BJ (cell line): ENCODE results near the gene AKAP6. TPM values are rescaled to one million over a fixed set of nuclear protein-coding genes. Genes with fewer than 3 reads are reported as not detected.
A peak's percentile ranks its signal among the peaks of the same experiment; 100 is the strongest.

Experiments used
- CTCF ChIA-PET: fragments of 350-600 bp; formaldehyde crosslinking; extraction: SDS; loops from one replicate; lab custom pipeline; 2021; ENCODE audit warnings: antibody characterized with exemption, inconsistent platforms; lab: Yijun Ruan, JAX
- POLR2A ChIA-PET: fragments of 300-600 bp; sonication (Branson Sonifier 250); formaldehyde crosslinking; extraction: SDS; loops from one replicate; lab custom pipeline; 2021; ENCODE audit warnings: antibody characterized with exemption; lab: Charles Lee
- DNase-seq: peaks from one replicate; pipeline ENCODE4 v3.0.0-alpha.2; 2011; ENCODE audit warnings: low read depth
- H3K27me3 ChIP-seq: 2 replicates; pipeline ENCODE4 v1.6.0; 2011; ENCODE audit warnings: low read length; ENCODE audit not compliant: control insufficient read depth, insufficient read depth
- H3K36me3 ChIP-seq: 2 replicates; pipeline ENCODE4 v1.5.1; 2011; ENCODE audit warnings: low read length; ENCODE audit not compliant: control insufficient read depth, insufficient read depth
- H3K4me3 ChIP-seq: 2 replicates; pipeline ENCODE4 v1.5.1; 2011; ENCODE audit warnings: low read depth, mild to moderate bottlenecking, control low read depth, low read length
- CTCF ChIP-seq: IDR thresholded peaks from 2 replicates; pipeline ENCODE4 v1.5.1; 2011; ENCODE audit warnings: low read depth, mild to moderate bottlenecking, control low read depth, inconsistent platforms, low read length, moderate library complexity; ENCODE audit not compliant: insufficient read depth
- polyA plus RNA-seq: library from polyadenylated mRNA; depleted of rRNA; stranded (reverse); fragments of >200 nt; gene quantifications from 2 replicates; pipeline ENCODE4 v1.2.3, GENCODE V29; 2011

Gene AKAP6
- polyA plus RNA-seq, 1 experiment: 18.5 TPM

GRCh38 chr14:32468955-32469354 is 139.9 kb downstream of the AKAP6 start:
- ChIA-PET CTCF (interaction anchor here (0.6 to 5.2 kb wide), 10 partner anchors 24 to 588 kb away, joined by 3 to 26 read pairs (median 4); no protein-coding TSS in a partner anchor), POLR2A (interaction anchor here (0.7 kb wide), 1 partner anchor 214 kb away, joined by 8 read pairs; no protein-coding TSS in a partner anchor)
- Histone ChIP-seq H3K27me3 (no peaks in the 10 kb centered on the region), H3K4me3 (no peak overlapping the region), H3K36me3 (no peaks in the 10 kb centered on the region)
- peak; percentile 61 for DNase-seq
- no peak for TF ChIP-seq CTCF

- peak; percentile 47 for DNase-seq
- Histone ChIP-seq H3K36me3 (no peaks in the 10 kb centered on the region), H3K4me3 (no peak overlapping the region), H3K27me3 (no peaks in the 10 kb centered on the region)
- ChIA-PET POLR2A (interaction anchor here (0.7 kb wide), 1 partner anchor 214 kb away, joined by 8 read pairs; no protein-coding TSS in a partner anchor), CTCF (interaction anchor here (0.6 to 5.2 kb wide), 12 partner anchors 23 to 1263 kb away, joined by 3 to 26 read pairs (median 4); no protein-coding TSS in a partner anchor)
- TF ChIP-seq CTCF: peak; percentile 47
These were observed 140.5 kb downstream of the AKAP6 start for GRCh38 chr14:32469388-32470160.

GRCh38 chr14:32470161-32470715 is 141.1 kb downstream of the AKAP6 start:
- Histone ChIP-seq H3K36me3 (no peaks in the 10 kb centered on the region), H3K4me3 (no peak overlapping the region), H3K27me3 (no peaks in the 10 kb centered on the region)
- no peak for DNase-seq
- ChIA-PET POLR2A (no interaction called here), CTCF (interaction anchor here (0.6 to 5.2 kb wide), 8 partner anchors 22 to 964 kb away, joined by 3 to 26 read pairs (median 6); no protein-coding TSS in a partner anchor)
- no peak for TF ChIP-seq CTCF

- Histone ChIP-seq H3K27me3 (no peaks in the 10 kb centered on the region), H3K4me3 (no peak overlapping the region), H3K36me3 (no peaks in the 10 kb centered on the region)
- no peak for TF ChIP-seq CTCF
- CTCF ChIA-PET: interaction anchor here (1.2 to 5.2 kb wide), 5 partner anchors 41 to 965 kb away, joined by 3 to 26 read pairs (median 11); no protein-coding TSS in a partner anchor
- POLR2A ChIA-PET: no interaction called here
- DNase-seq: no peak
These were observed 142.1 kb downstream of the AKAP6 start for GRCh38 chr14:32471181-32471580.

- no peak for TF ChIP-seq CTCF
- Histone ChIP-seq H3K36me3 (no peaks in the 10 kb centered on the region), H3K4me3 (no peak overlapping the region), H3K27me3 (no peaks in the 10 kb centered on the region)
- POLR2A ChIA-PET: no interaction called here
- no peak for DNase-seq
- CTCF ChIA-PET: interaction anchor here (1.1 to 5.2 kb wide), 5 partner anchors 40 to 962 kb away, joined by 3 to 26 read pairs (median 5); no protein-coding TSS in a partner anchor
These were observed 143.0 kb downstream of the AKAP6 start for GRCh38 chr14:32472076-32472475.
